ENCODE results near the gene GNAS-AS1.

GNAS-AS1 gene

GRCh38 chr20:58843128-58843556, 7.6 kb downstream of the GNAS-AS1 start:
- H3K9me3 ChIP-seq (ENCODE audit: insufficient read depth, low read depth, low read length): no peaks in the 10 kb centered on the region
- H3K79me1 ChIP-seq (ENCODE audit: low read length): no peaks in the 10 kb centered on the region
- H3K27me3 ChIP-seq (ENCODE audit: insufficient read depth, low read length): peaks cover 34% of the 10 kb centered on the region
- H3K23ac ChIP-seq (ENCODE audit: low read length): no peak overlapping the region
- H3K4me2 ChIP-seq (ENCODE audit: low read length): no peak overlapping the region
- H2AFZ ChIP-seq (ENCODE audit: insufficient read depth, low read length, poor library complexity): no peak overlapping the region
- no peak overlapping the region for H4K12ac ChIP-seq (ENCODE audit: low read depth, low read length)
- no peak overlapping the region for H3K4ac ChIP-seq (ENCODE audit: low read depth, low read length)
- no peak overlapping the region for H2BK12ac ChIP-seq (ENCODE audit: low read length)
- no peak overlapping the region for H2BK120ac ChIP-seq (ENCODE audit: insufficient read depth, low read length, poor library complexity)
- no peak overlapping the region for H4K8ac ChIP-seq (ENCODE audit: low read depth, low read length)
- H3K9ac ChIP-seq (ENCODE audit: low read length): no peak overlapping the region
- no peak overlapping the region for H4K91ac ChIP-seq (ENCODE audit: low read depth, low read length)
- no peaks in the 10 kb centered on the region for H3K4me1 ChIP-seq (ENCODE audit: control insufficient read depth in 1 of 2, insufficient read depth in 2 of 2, low read length in 2 of 2)
- H3K79me2 ChIP-seq (ENCODE audit: control insufficient read depth, insufficient read depth, low read length, poor library complexity): no peaks in the 10 kb centered on the region
- H3K4me3 ChIP-seq (ENCODE audit: low read depth, low read length): no peak overlapping the region
- H3K18ac ChIP-seq (ENCODE audit: low read length): no peak overlapping the region
- WGBS (ENCODE audit: extremely low coverage, insufficient coverage, insufficient read length): no CpG with 5 or more reads among the region's 6 CpGs
- H3K36me3 ChIP-seq (ENCODE audit: control insufficient read depth in 1 of 2, insufficient read depth in 2 of 2, low read length in 2 of 2): peaks cover 13 to 19% of the 10 kb centered on the region in 2 experiments
- no peak overlapping the region for H2BK5ac ChIP-seq (ENCODE audit: low read depth, low read length, poor library complexity)
- H3K27ac ChIP-seq (ENCODE audit: low read depth, low read length): no peak overlapping the region
- no peak for DNase-seq
- no peak overlapping the region for H2AK5ac ChIP-seq (ENCODE audit: low read length)
- H3K14ac ChIP-seq (ENCODE audit: low read length): no peak overlapping the region

GRCh38 chr20:58842276-58842675, 8.4 kb downstream of the GNAS-AS1 start:
- Histone ChIP-seq H3K9ac (ENCODE audit: low read length) (no peak overlapping the region), H2BK12ac (ENCODE audit: low read length) (no peak overlapping the region), H3K79me1 (ENCODE audit: low read length) (no peaks in the 10 kb centered on the region), H2AFZ (ENCODE audit: insufficient read depth, low read length, poor library complexity) (no peak overlapping the region), H3K36me3 (ENCODE audit: control insufficient read depth in 1 of 2, insufficient read depth in 2 of 2, low read length in 2 of 2) (peaks cover 13 to 19% of the 10 kb centered on the region in 2 experiments), H3K4ac (ENCODE audit: low read depth, low read length) (no peak overlapping the region), H4K91ac (ENCODE audit: low read depth, low read length) (no peak overlapping the region), H3K23ac (ENCODE audit: low read length) (no peak overlapping the region), H3K14ac (ENCODE audit: low read length) (no peak overlapping the region), H3K27ac (ENCODE audit: low read depth, low read length) (no peak overlapping the region), H3K27me3 (ENCODE audit: insufficient read depth, low read length) (peaks cover 34% of the 10 kb centered on the region), H4K12ac (ENCODE audit: low read depth, low read length) (no peak overlapping the region), H2AK5ac (ENCODE audit: low read length) (no peak overlapping the region), H3K18ac (ENCODE audit: low read length) (no peak overlapping the region), H3K79me2 (ENCODE audit: control insufficient read depth, insufficient read depth, low read length, poor library complexity) (no peaks in the 10 kb centered on the region), H3K4me1 (ENCODE audit: control insufficient read depth in 1 of 2, insufficient read depth in 2 of 2, low read length in 2 of 2) (no peaks in the 10 kb centered on the region), H3K9me3 (ENCODE audit: insufficient read depth, low read depth, low read length) (no peaks in the 10 kb centered on the region), H3K4me2 (ENCODE audit: low read length) (no peak overlapping the region), H2BK5ac (ENCODE audit: low read depth, low read length, poor library complexity) (no peak overlapping the region), H4K8ac (ENCODE audit: low read depth, low read length) (no peak overlapping the region), H2BK120ac (ENCODE audit: insufficient read depth, low read length, poor library complexity) (no peak overlapping the region), H3K4me3 (ENCODE audit: low read depth, low read length) (no peak overlapping the region)
- no CpG with 5 or more reads among the region's 20 CpGs for WGBS (ENCODE audit: extremely low coverage, insufficient coverage, insufficient read length)
- DNase-seq: no peak

- H4K8ac ChIP-seq (ENCODE audit: low read depth, low read length): no peak overlapping the region
- H4K12ac ChIP-seq (ENCODE audit: low read depth, low read length): no peak overlapping the region
- no peak overlapping the region for H4K91ac ChIP-seq (ENCODE audit: low read depth, low read length)
- H3K36me3 ChIP-seq (ENCODE audit: control insufficient read depth in 1 of 2, insufficient read depth in 2 of 2, low read length in 2 of 2): peaks cover 13 to 19% of the 10 kb centered on the region in 2 experiments
- peak overlapping the region; percentile 4 for H3K4me2 ChIP-seq (ENCODE audit: low read length)
- no peak overlapping the region for H2AK5ac ChIP-seq (ENCODE audit: low read length)
- no peak for DNase-seq
- H3K18ac ChIP-seq (ENCODE audit: low read length): no peak overlapping the region
- no peak overlapping the region for H3K4me3 ChIP-seq (ENCODE audit: low read depth, low read length)
- H3K27me3 ChIP-seq (ENCODE audit: insufficient read depth, low read length): peaks cover 34% of the 10 kb centered on the region
- H3K14ac ChIP-seq (ENCODE audit: low read length): no peak overlapping the region
- no peaks in the 10 kb centered on the region for H3K4me1 ChIP-seq (ENCODE audit: control insufficient read depth in 1 of 2, insufficient read depth in 2 of 2, low read length in 2 of 2)
- H3K23ac ChIP-seq (ENCODE audit: low read length): no peak overlapping the region
- H2AFZ ChIP-seq (ENCODE audit: insufficient read depth, low read length, poor library complexity): no peak overlapping the region
- H3K79me1 ChIP-seq (ENCODE audit: low read length): no peaks in the 10 kb centered on the region
- H3K9me3 ChIP-seq (ENCODE audit: insufficient read depth, low read depth, low read length): no peaks in the 10 kb centered on the region
- no peak overlapping the region for H3K9ac ChIP-seq (ENCODE audit: low read length)
- no peak overlapping the region for H3K27ac ChIP-seq (ENCODE audit: low read depth, low read length)
- H2BK120ac ChIP-seq (ENCODE audit: insufficient read depth, low read length, poor library complexity): no peak overlapping the region
- WGBS (ENCODE audit: extremely low coverage, insufficient coverage, insufficient read length): no CpG with 5 or more reads among the region's 58 CpGs
- no peak overlapping the region for H3K4ac ChIP-seq (ENCODE audit: low read depth, low read length)
- H2BK12ac ChIP-seq (ENCODE audit: low read length): no peak overlapping the region
- H2BK5ac ChIP-seq (ENCODE audit: low read depth, low read length, poor library complexity): no peak overlapping the region
- no peaks in the 10 kb centered on the region for H3K79me2 ChIP-seq (ENCODE audit: control insufficient read depth, insufficient read depth, low read length, poor library complexity)
These were observed 9.0 kb downstream of the GNAS-AS1 start for GRCh38 chr20:58841539-58842264.

DNA sequence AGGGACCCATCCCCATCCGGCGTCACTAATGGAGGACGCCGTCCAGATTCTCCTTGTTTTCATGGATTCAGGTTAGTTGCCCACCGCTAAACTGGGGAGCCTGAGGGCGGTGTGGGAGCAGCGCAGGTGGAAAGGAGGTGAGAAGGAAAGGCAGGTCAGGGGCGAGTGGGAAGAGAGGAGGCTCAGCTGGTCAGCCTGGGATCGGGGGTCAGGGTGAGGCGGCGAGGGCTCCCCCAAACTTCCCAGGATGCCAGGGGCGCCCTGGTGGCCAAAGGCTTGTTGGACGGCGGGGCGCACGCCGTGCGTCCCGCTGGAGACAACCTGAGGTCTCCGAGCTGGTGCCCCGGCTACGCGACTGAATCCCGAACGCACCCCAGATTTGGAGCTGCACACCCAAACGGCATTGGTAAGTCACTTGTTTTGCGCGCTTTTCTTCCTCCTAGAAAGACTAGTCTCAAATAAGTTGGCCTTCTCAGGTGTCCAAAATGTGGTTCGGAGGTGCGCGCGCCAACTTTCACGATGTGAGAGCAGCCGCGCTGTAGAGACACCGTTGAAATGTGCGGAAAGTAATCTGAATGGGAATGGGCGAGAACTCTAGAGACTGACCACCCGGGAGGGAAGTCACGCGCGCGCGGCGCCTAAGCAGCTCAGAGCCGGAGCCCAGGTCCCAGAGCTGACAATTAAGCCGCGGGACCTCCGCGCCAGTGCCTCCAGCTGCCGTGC, 9.7 kb downstream of the GNAS-AS1 start:
- Histone ChIP-seq H3K23ac (ENCODE audit: low read length) (no peak overlapping the region), H3K9me3 (ENCODE audit: insufficient read depth, low read depth, low read length) (no peaks in the 10 kb centered on the region), H4K8ac (ENCODE audit: low read depth, low read length) (no peak overlapping the region), H3K14ac (ENCODE audit: low read length) (no peak overlapping the region), H3K4me3 (ENCODE audit: low read depth, low read length) (no peak overlapping the region), H3K4ac (ENCODE audit: low read depth, low read length) (no peak overlapping the region), H3K27me3 (ENCODE audit: insufficient read depth, low read length) (peaks cover 34% of the 10 kb centered on the region), H2BK5ac (ENCODE audit: low read depth, low read length, poor library complexity) (no peak overlapping the region), H3K4me1 (ENCODE audit: control insufficient read depth in 1 of 2, insufficient read depth in 2 of 2, low read length in 2 of 2) (no peaks in the 10 kb centered on the region), H2AK5ac (ENCODE audit: low read length) (no peak overlapping the region), H3K79me1 (ENCODE audit: low read length) (no peaks in the 10 kb centered on the region), H3K4me2 (ENCODE audit: low read length) (no peak overlapping the region), H3K36me3 (ENCODE audit: control insufficient read depth in 1 of 2, insufficient read depth in 2 of 2, low read length in 2 of 2) (peaks cover 13 to 19% of the 10 kb centered on the region in 2 experiments), H2BK120ac (ENCODE audit: insufficient read depth, low read length, poor library complexity) (no peak overlapping the region), H2AFZ (ENCODE audit: insufficient read depth, low read length, poor library complexity) (no peak overlapping the region), H3K18ac (ENCODE audit: low read length) (no peak overlapping the region), H4K12ac (ENCODE audit: low read depth, low read length) (no peak overlapping the region), H4K91ac (ENCODE audit: low read depth, low read length) (no peak overlapping the region), H3K9ac (ENCODE audit: low read length) (no peak overlapping the region), H3K27ac (ENCODE audit: low read depth, low read length) (no peak overlapping the region), H3K79me2 (ENCODE audit: control insufficient read depth, insufficient read depth, low read length, poor library complexity) (no peaks in the 10 kb centered on the region), H2BK12ac (ENCODE audit: low read length) (no peak overlapping the region)
- DNase-seq: no peak
- no CpG with 5 or more reads among the region's 51 CpGs for WGBS (ENCODE audit: extremely low coverage, insufficient coverage, insufficient read length)

Data from trophoblast cell (in vitro differentiated cells and primary cell).